ENCODE measurements around the gene ENKD1. TPM values are rescaled to one million over a fixed set of nuclear protein-coding genes. Genes with fewer than 3 reads are reported as not detected.

ENKD1 gene
- total RNA-seq, 2 donors from 2014 or later = 19.0 to 21.2 TPM

DNA sequence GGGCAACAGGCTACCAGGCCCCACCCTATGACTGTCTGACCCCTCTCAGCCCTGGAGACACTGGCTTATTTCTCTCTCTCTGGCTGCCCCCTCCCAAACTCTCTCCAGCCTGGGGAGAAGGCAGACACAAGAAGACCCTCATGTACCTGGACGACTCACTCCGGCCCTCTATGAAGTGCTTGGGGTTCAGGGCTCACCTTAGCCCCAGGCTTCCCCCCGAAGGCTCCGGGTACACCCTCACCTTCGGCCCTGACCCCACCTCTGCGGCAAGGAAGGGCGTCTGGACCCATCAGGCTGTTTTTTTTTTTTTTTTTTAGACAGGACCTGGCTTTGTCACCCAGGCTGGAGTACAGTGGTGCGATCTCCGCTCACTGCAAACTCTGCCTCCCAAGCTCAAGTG, 22.5 kb downstream of the ENKD1 start:
- TF ChIP-seq, protein P1, sequence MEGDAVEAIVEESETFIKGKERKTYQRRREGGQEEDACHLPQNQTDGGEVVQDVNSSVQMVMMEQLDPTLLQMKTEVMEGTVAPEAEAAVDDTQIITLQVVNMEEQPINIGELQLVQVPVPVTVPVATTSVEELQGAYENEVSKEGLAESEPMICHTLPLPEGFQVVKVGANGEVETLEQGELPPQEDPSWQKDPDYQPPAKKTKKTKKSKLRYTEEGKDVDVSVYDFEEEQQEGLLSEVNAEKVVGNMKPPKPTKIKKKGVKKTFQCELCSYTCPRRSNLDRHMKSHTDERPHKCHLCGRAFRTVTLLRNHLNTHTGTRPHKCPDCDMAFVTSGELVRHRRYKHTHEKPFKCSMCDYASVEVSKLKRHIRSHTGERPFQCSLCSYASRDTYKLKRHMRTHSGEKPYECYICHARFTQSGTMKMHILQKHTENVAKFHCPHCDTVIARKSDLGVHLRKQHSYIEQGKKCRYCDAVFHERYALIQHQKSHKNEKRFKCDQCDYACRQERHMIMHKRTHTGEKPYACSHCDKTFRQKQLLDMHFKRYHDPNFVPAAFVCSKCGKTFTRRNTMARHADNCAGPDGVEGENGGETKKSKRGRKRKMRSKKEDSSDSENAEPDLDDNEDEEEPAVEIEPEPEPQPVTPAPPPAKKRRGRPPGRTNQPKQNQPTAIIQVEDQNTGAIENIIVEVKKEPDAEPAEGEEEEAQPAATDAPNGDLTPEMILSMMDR (conservative IDR thresholded peaks at IDR 0.05) = no peak
- Mint-ChIP-seq H3K9me3 (no peaks in the 10 kb centered on the region), H3K27ac (no peak overlapping the region), H3K36me3 (ENCODE audit: low read depth) (peaks cover 12% of the 10 kb centered on the region), H3K4me1 (no peaks in the 10 kb centered on the region), H3K4me3 (peak overlapping the region; percentile 43), H3K27me3 (ENCODE audit: insufficient read depth) (peaks cover 46% of the 10 kb centered on the region)
- WGBS, 2 experiments (ENCODE audit: insufficient coverage in 1 of 2, insufficient read length in 1 of 2) = 91 to 94% methylated on average over 8 to 9 of the region's 9 CpGs
- Histone ChIP-seq H3K27me3 (ENCODE audit: control insufficient read depth, insufficient read depth, low read length, poor library complexity, severe bottlenecking) (no peaks in the 10 kb centered on the region), H3K4me3 (ENCODE audit: low read length) (no peak overlapping the region), H3K27ac (ENCODE audit: low read depth, low read length) (no peak overlapping the region), H3K4me1 (ENCODE audit: control insufficient read depth, insufficient read depth, low read length) (no peaks in the 10 kb centered on the region), H3K36me3 (ENCODE audit: control insufficient read depth, insufficient read depth, low read length) (peaks cover 2% of the 10 kb centered on the region), H3K9ac (ENCODE audit: extremely low read depth, low read length, poor library complexity, severe bottlenecking) (no peak overlapping the region), H3K9me3 (ENCODE audit: control insufficient read depth, low read length) (no peaks in the 10 kb centered on the region)
- no peak for DNase-seq

DNA sequence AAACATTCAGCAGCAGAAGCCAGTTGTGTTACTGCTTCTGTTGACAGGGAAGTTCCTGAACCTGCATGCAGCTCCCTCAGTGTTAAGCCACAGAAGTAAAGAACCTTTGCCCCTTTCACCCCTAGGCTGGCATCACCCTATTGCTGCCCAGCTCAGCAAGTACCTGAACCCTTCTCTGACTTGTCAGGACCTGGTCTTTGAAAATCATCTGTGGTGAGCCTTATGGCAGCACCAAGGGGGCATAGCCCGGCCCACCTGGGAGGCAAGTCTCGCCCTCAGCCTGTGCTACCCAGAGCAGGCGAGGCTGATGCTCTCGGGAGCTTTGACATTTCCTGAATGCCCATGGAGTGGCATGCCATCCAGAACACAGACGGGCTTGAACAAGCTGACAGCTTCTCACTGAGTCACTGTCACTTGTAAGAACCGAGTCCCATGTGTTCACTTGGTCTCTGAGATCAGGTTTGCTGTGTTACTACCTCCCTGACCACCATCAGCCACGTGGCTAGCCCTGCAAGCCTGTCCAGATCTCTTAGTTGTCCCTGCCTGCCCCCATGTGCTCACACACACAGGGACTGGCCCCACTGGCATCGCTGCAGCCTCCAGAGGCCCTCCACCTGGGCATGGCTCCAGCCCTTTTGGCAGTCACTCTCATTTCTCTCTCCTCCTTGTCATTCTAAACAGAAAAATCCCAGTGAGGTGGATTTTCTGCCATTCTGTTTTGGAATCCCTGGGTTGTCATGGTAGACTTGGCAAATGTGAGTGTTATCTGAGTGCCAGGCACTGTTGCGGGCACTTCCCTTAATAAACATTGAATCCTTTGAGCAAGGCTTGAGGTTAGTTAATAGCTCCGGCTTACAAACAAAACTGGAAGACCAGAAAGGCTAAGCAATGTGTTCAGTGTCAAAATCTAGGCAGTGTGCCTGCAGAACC, 24.5 kb downstream of the ENKD1 start:
- peaks cover 20% of the 10 kb centered on the region for H3K36me3 ChIP-seq (ENCODE audit: control insufficient read depth, insufficient read depth, low read length)
- no peak overlapping the region for H3K4me3 ChIP-seq (ENCODE audit: low read length)
- no peak overlapping the region for H3K27ac ChIP-seq (ENCODE audit: low read depth, low read length)
- no peaks in the 10 kb centered on the region for H3K4me1 ChIP-seq (ENCODE audit: control insufficient read depth, insufficient read depth, low read length)
- no peak overlapping the region for H3K4me3 Mint-ChIP-seq
- H3K36me3 Mint-ChIP-seq (ENCODE audit: low read depth) = peaks cover 30% of the 10 kb centered on the region
- H3K4me1 Mint-ChIP-seq = no peaks in the 10 kb centered on the region
- 83 to 85% methylated on average over 7 to 10 of the region's 10 CpGs for WGBS, 2 experiments (ENCODE audit: insufficient coverage in 1 of 2, insufficient read length in 1 of 2)
- H3K9ac ChIP-seq (ENCODE audit: extremely low read depth, low read length, poor library complexity, severe bottlenecking) = no peak overlapping the region
- DNase-seq = no peak
- no peaks in the 10 kb centered on the region for H3K9me3 Mint-ChIP-seq
- peaks cover 26% of the 10 kb centered on the region for H3K27me3 Mint-ChIP-seq (ENCODE audit: insufficient read depth)
- H3K27ac Mint-ChIP-seq = no peak overlapping the region
- H3K27me3 ChIP-seq (ENCODE audit: control insufficient read depth, insufficient read depth, low read length, poor library complexity, severe bottlenecking) = no peaks in the 10 kb centered on the region
- TF ChIP-seq, protein P1 (conservative IDR thresholded peaks at IDR 0.05) = no peak
- H3K9me3 ChIP-seq (ENCODE audit: control insufficient read depth, low read length) = no peaks in the 10 kb centered on the region

DNA sequence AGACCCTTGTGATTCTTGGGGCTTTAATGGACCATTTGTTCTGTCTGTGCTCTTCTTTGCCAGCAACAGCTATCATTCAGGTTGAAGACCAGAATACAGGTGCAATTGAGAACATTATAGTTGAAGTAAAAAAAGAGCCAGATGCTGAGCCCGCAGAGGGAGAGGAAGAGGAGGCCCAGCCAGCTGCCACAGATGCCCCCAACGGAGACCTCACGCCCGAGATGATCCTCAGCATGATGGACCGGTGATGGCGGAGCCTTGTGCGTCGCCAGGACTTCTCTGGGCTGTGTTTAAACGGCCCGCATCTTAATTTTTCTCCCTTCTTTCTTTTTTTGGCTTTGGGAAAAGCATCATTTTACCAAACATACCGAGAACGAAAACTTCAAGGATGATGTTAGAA, 28.9 kb downstream of the ENKD1 start:
- Mint-ChIP-seq H3K4me1 (no peaks in the 10 kb centered on the region), H3K36me3 (ENCODE audit: low read depth) (peaks cover 52% of the 10 kb centered on the region), H3K27ac (no peak overlapping the region), H3K9me3 (no peaks in the 10 kb centered on the region), H3K27me3 (ENCODE audit: insufficient read depth) (no peaks in the 10 kb centered on the region), H3K4me3 (no peak overlapping the region)
- WGBS, 2 experiments (ENCODE audit: insufficient coverage in 1 of 2, insufficient read length in 1 of 2) = 94 to 97% methylated on average over 12 of the region's 12 CpGs
- H3K36me3 ChIP-seq (ENCODE audit: control insufficient read depth, insufficient read depth, low read length) = peaks cover 57% of the 10 kb centered on the region
- TF ChIP-seq, protein P1 (conservative IDR thresholded peaks at IDR 0.05) = no peak
- H3K4me3 ChIP-seq (ENCODE audit: low read length) = no peak overlapping the region
- DNase-seq = no peak
- H3K4me1 ChIP-seq (ENCODE audit: control insufficient read depth, insufficient read depth, low read length) = no peaks in the 10 kb centered on the region
- no peak overlapping the region for H3K9ac ChIP-seq (ENCODE audit: extremely low read depth, low read length, poor library complexity, severe bottlenecking)
- no peaks in the 10 kb centered on the region for H3K9me3 ChIP-seq (ENCODE audit: control insufficient read depth, low read length)
- no peaks in the 10 kb centered on the region for H3K27me3 ChIP-seq (ENCODE audit: control insufficient read depth, insufficient read depth, low read length, poor library complexity, severe bottlenecking)
- no peak overlapping the region for H3K27ac ChIP-seq (ENCODE audit: low read depth, low read length)

Measured in endodermal cell (in vitro differentiated cells).